DMS53 (cell line): ENCODE results near the gene FRMD4A.
A peak's percentile ranks its signal among the peaks of the same experiment; 100 is the strongest.

Source experiments
- DNase-seq: peaks from one replicate; lab custom pipeline; 2025; lab: John Stamatoyannopoulos, UW

Gene FRMD4A

GRCh38 chr10:14017467-14017866 lies 313.3 kb downstream of the FRMD4A start:
- DNase-seq = no peak

GRCh38 chr10:14016931-14017333 lies 313.8 kb downstream of the FRMD4A start:
- no peak for DNase-seq

- no peak for DNase-seq
Observed at GRCh38 chr10:14016011-14016536, 314.6 kb downstream of the FRMD4A start.

- no peak for DNase-seq
Observed at GRCh38 chr10:14014423-14014822, 316.3 kb downstream of the FRMD4A start.

- DNase-seq = no peak
Observed at GRCh38 chr10:14010769-14011574, 319.8 kb downstream of the FRMD4A start.

GRCh38 chr10:14010101-14010558 lies 320.6 kb downstream of the FRMD4A start:
- peak; percentile 39 for DNase-seq

- peak; percentile 52 for DNase-seq
Observed at GRCh38 chr10:14009371-14010100, 321.2 kb downstream of the FRMD4A start.

GRCh38 chr10:14008740-14009080 lies 322.0 kb downstream of the FRMD4A start:
- DNase-seq = peak; percentile 41

- DNase-seq = no peak
Observed at GRCh38 chr10:14004536-14004935, 326.2 kb downstream of the FRMD4A start.

- DNase-seq = no peak
Observed at GRCh38 chr10:14003517-14004184, 327.1 kb downstream of the FRMD4A start.

GRCh38 chr10:14001298-14002040 lies 329.3 kb downstream of the FRMD4A start:
- DNase-seq = no peak

GRCh38 chr10:13998163-13998835 lies 332.4 kb downstream of the FRMD4A start:
- no peak for DNase-seq

- DNase-seq = no peak
Observed at GRCh38 chr10:13997650-13998049, 333.1 kb downstream of the FRMD4A start.

- no peak for DNase-seq
Observed at GRCh38 chr10:13994932-13995331, 335.8 kb downstream of the FRMD4A start.

GRCh38 chr10:13993673-13994089 lies 337.0 kb downstream of the FRMD4A start:
- no peak for DNase-seq

GRCh38 chr10:13993169-13993568 lies 337.6 kb downstream of the FRMD4A start:
- no peak for DNase-seq

- no peak for DNase-seq
Observed at GRCh38 chr10:13991353-13991752, 339.4 kb downstream of the FRMD4A start.

- no peak for DNase-seq
Observed at GRCh38 chr10:13990946-13991345, 339.8 kb downstream of the FRMD4A start.

GRCh38 chr10:13990392-13990805 lies 340.3 kb downstream of the FRMD4A start:
- DNase-seq = no peak

GRCh38 chr10:13989616-13990015 lies 341.1 kb downstream of the FRMD4A start:
- DNase-seq = no peak

GRCh38 chr10:13987446-13987845 lies 343.3 kb downstream of the FRMD4A start:
- DNase-seq = peak; percentile 69
